ENCODE measurements around the gene MAEA.

DNA sequence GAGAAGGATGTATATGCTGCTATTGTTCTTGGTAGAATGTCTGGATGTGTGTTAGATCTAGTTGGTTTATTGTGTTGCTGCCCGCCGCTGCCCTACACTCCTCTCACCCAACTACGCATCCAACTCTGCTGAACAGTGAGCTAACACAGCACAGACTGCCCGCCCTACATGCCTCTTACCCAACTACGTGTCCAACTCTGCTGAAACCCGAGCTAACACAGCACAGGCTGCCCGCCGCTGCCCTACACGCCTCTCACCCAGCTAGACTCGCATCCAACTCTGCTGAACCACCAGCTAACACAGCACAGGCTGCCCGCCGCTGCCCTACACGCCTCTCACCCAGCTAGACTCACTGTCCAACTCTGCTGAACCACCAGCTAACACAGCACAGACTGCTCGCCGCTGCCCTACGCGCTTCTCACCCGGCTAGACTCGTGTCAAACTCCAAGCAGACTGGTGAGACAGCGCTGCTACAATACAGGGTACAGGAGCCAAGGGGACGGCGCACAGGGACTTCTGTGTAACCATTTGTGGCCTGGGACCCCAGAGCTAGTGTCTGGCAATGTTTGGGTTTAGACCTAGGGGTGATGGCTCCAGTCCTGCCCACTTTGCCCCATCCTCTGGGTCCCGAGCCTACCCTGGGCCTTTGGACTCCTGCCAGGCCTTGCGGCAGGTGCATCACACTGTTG, 29.1 kb upstream of the MAEA start:
- TF ChIP-seq EZH2phosphoT487 (IDR thresholded peaks at IDR 0.05; ENCODE audit: unreplicated experiment) (no peak), ZNF114 (CRISPR knock-in tag; IDR thresholded peaks at IDR 0.05) (no peak), JUNB (IDR thresholded peaks at IDR 0.05; ENCODE audit: unreplicated experiment) (no peak), POLR2AphosphoS5 (IDR thresholded peaks at IDR 0.05; ENCODE audit: low read depth) (no peak), EZH2 (IDR thresholded peaks at IDR 0.05; ENCODE audit: low read depth, unreplicated experiment) (no peak), CREB1 (CRISPR knock-in tag; IDR thresholded peaks at IDR 0.05; ENCODE audit: low read depth) (no peak)
- TF ChIP-seq, protein P1, sequence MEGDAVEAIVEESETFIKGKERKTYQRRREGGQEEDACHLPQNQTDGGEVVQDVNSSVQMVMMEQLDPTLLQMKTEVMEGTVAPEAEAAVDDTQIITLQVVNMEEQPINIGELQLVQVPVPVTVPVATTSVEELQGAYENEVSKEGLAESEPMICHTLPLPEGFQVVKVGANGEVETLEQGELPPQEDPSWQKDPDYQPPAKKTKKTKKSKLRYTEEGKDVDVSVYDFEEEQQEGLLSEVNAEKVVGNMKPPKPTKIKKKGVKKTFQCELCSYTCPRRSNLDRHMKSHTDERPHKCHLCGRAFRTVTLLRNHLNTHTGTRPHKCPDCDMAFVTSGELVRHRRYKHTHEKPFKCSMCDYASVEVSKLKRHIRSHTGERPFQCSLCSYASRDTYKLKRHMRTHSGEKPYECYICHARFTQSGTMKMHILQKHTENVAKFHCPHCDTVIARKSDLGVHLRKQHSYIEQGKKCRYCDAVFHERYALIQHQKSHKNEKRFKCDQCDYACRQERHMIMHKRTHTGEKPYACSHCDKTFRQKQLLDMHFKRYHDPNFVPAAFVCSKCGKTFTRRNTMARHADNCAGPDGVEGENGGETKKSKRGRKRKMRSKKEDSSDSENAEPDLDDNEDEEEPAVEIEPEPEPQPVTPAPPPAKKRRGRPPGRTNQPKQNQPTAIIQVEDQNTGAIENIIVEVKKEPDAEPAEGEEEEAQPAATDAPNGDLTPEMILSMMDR (conservative IDR thresholded peaks at IDR 0.05; ENCODE audit: low read depth in 2 of 2) = no peak
- TF ChIP-seq, protein P2, sequence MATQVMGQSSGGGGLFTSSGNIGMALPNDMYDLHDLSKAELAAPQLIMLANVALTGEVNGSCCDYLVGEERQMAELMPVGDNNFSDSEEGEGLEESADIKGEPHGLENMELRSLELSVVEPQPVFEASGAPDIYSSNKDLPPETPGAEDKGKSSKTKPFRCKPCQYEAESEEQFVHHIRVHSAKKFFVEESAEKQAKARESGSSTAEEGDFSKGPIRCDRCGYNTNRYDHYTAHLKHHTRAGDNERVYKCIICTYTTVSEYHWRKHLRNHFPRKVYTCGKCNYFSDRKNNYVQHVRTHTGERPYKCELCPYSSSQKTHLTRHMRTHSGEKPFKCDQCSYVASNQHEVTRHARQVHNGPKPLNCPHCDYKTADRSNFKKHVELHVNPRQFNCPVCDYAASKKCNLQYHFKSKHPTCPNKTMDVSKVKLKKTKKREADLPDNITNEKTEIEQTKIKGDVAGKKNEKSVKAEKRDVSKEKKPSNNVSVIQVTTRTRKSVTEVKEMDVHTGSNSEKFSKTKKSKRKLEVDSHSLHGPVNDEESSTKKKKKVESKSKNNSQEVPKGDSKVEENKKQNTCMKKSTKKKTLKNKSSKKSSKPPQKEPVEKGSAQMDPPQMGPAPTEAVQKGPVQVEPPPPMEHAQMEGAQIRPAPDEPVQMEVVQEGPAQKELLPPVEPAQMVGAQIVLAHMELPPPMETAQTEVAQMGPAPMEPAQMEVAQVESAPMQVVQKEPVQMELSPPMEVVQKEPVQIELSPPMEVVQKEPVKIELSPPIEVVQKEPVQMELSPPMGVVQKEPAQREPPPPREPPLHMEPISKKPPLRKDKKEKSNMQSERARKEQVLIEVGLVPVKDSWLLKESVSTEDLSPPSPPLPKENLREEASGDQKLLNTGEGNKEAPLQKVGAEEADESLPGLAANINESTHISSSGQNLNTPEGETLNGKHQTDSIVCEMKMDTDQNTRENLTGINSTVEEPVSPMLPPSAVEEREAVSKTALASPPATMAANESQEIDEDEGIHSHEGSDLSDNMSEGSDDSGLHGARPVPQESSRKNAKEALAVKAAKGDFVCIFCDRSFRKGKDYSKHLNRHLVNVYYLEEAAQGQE (IDR thresholded peaks at IDR 0.05; ENCODE audit: unreplicated experiment) = no peak
- TF ChIP-seq, protein P3, sequence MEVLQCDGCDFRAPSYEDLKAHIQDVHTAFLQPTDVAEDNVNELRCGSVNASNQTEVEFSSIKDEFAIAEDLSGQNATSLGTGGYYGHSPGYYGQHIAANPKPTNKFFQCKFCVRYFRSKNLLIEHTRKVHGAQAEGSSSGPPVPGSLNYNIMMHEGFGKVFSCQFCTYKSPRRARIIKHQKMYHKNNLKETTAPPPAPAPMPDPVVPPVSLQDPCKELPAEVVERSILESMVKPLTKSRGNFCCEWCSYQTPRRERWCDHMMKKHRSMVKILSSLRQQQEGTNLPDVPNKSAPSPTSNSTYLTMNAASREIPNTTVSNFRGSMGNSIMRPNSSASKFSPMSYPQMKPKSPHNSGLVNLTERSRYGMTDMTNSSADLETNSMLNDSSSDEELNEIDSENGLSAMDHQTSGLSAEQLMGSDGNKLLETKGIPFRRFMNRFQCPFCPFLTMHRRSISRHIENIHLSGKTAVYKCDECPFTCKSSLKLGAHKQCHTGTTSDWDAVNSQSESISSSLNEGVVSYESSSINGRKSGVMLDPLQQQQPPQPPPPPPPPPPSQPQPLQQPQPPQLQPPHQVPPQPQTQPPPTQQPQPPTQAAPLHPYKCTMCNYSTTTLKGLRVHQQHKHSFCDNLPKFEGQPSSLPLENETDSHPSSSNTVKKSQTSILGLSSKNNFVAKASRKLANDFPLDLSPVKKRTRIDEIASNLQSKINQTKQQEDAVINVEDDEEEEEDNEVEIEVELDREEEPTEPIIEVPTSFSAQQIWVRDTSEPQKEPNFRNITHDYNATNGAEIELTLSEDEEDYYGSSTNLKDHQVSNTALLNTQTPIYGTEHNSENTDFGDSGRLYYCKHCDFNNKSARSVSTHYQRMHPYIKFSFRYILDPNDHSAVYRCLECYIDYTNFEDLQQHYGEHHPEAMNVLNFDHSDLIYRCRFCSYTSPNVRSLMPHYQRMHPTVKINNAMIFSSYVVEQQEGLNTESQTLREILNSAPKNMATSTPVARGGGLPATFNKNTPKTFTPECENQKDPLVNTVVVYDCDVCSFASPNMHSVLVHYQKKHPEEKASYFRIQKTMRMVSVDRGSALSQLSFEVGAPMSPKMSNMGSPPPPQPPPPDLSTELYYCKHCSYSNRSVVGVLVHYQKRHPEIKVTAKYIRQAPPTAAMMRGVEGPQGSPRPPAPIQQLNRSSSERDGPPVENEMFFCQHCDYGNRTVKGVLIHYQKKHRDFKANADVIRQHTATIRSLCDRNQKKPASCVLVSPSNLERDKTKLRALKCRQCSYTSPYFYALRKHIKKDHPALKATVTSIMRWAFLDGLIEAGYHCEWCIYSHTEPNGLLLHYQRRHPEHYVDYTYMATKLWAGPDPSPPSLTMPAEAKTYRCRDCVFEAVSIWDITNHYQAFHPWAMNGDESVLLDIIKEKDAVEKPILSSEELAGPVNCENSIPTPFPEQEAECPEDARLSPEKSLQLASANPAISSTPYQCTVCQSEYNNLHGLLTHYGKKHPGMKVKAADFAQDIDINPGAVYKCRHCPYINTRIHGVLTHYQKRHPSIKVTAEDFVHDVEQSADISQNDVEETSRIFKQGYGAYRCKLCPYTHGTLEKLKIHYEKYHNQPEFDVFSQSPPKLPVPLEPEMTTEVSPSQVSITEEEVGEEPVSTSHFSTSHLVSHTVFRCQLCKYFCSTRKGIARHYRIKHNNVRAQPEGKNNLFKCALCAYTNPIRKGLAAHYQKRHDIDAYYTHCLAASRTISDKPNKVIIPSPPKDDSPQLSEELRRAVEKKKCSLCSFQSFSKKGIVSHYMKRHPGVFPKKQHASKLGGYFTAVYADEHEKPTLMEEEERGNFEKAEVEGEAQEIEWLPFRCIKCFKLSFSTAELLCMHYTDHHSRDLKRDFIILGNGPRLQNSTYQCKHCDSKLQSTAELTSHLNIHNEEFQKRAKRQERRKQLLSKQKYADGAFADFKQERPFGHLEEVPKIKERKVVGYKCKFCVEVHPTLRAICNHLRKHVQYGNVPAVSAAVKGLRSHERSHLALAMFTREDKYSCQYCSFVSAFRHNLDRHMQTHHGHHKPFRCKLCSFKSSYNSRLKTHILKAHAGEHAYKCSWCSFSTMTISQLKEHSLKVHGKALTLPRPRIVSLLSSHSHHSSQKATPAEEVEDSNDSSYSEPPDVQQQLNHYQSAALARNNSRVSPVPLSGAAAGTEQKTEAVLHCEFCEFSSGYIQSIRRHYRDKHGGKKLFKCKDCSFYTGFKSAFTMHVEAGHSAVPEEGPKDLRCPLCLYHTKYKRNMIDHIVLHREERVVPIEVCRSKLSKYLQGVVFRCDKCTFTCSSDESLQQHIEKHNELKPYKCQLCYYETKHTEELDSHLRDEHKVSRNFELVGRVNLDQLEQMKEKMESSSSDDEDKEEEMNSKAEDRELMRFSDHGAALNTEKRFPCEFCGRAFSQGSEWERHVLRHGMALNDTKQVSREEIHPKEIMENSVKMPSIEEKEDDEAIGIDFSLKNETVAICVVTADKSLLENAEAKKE (CRISPR knock-in tag; IDR thresholded peaks at IDR 0.05) = no peak
